Neuronal stem cell (in vitro differentiated cells): ENCODE measurements around the gene CPM.

ENCODE experiments used
- DNase-seq: peaks from one replicate; pipeline ENCODE4 v3.0.0-alpha.2; 2013; ENCODE audit warnings: low spot score
- H2AFZ ChIP-seq: one replicate; pipeline ENCODE4 v1.6.1; 2013; ENCODE audit warnings: mild to moderate bottlenecking, low read length, inconsistent platforms
- H2AK5ac ChIP-seq: 2 replicates; pipeline ENCODE4 v1.6.1; 2013; ENCODE audit warnings: low read depth, mild to moderate bottlenecking, inconsistent platforms, low read length, moderate library complexity, mixed read lengths
- H2BK120ac ChIP-seq: 2 replicates; pipeline ENCODE4 v1.6.1; 2013; ENCODE audit warnings: low read depth, mild to moderate bottlenecking, inconsistent platforms, low read length, moderate library complexity, mixed read lengths
- H2BK12ac ChIP-seq: one replicate; pipeline ENCODE4 v1.6.1; 2013; ENCODE audit warnings: low read length, inconsistent platforms
- H2BK15ac ChIP-seq: 2 replicates; pipeline ENCODE4 v1.6.1; 2013; ENCODE audit warnings: mild to moderate bottlenecking, low read length, inconsistent platforms, mixed read lengths
- H2BK5ac ChIP-seq: one replicate; pipeline ENCODE4 v1.6.1; 2013; ENCODE audit warnings: inconsistent platforms, mild to moderate bottlenecking, low read length, moderate library complexity
- H3K14ac ChIP-seq: one replicate; pipeline ENCODE4 v1.6.1; 2013; ENCODE audit warnings: low read length, inconsistent platforms
- H3K18ac ChIP-seq: 2 replicates; pipeline ENCODE4 v1.6.1; 2013; ENCODE audit warnings: low read length, inconsistent platforms
- H3K23ac ChIP-seq: 2 replicates; pipeline ENCODE4 v1.6.1; 2013; ENCODE audit warnings: low read depth, mild to moderate bottlenecking, mixed read lengths, low read length, inconsistent platforms; ENCODE audit not compliant: poor library complexity
- H3K27ac ChIP-seq: replicated peaks from 3 replicates; pipeline ENCODE4 v1.5.1; 2013; ENCODE audit warnings: low read length, inconsistent platforms
- H3K27me3 ChIP-seq, 3 experiments: 2 replicates each; pipeline ENCODE4 v1.6.1; 2013; ENCODE audit warnings: low read length in 3 of 3, mild to moderate bottlenecking in 2 of 3, inconsistent platforms in 1 of 3, low read depth in 1 of 3, mixed read lengths in 1 of 3, moderate library complexity in 1 of 3; ENCODE audit not compliant: control insufficient read depth in 3 of 3, insufficient read depth in 3 of 3
- H3K36me3 ChIP-seq, 2 donors: replicated peaks in 1 of 2; 2 replicates each; pipeline ENCODE4 v1.6.1; 2013; ENCODE audit warnings: low read length in 2 of 2; ENCODE audit not compliant: control insufficient read depth in 2 of 2, insufficient read depth in 2 of 2
- H3K4ac ChIP-seq: 2 replicates; pipeline ENCODE4 v1.6.1; 2013; ENCODE audit warnings: inconsistent platforms, mild to moderate bottlenecking, low read length, moderate library complexity
- H3K4me1 ChIP-seq, 2 donors: 1 replicate in 1 of 2; 2 replicates in 1 of 2; pipeline ENCODE4 v1.6.1; 2013; ENCODE audit warnings: low read length in 2 of 2, low read depth in 1 of 2; ENCODE audit not compliant: control insufficient read depth in 2 of 2, insufficient read depth in 1 of 2
- H3K4me2 ChIP-seq: one replicate; pipeline ENCODE4 v1.6.1; 2013; ENCODE audit warnings: mild to moderate bottlenecking, low read length, inconsistent platforms; ENCODE audit not compliant: insufficient read depth, poor library complexity, severe bottlenecking
- H3K4me3 ChIP-seq, 2 donors: 2 replicates each; pipeline ENCODE4 v1.5.1; 2013; ENCODE audit warnings: low read length in 2 of 2, mild to moderate bottlenecking in 2 of 2, inconsistent platforms in 1 of 2, moderate library complexity in 1 of 2
- H3K79me1 ChIP-seq: one replicate; pipeline ENCODE4 v1.6.1; 2013; ENCODE audit warnings: low read depth, mild to moderate bottlenecking, inconsistent platforms, low read length, moderate library complexity
- H3K9ac ChIP-seq: one replicate; pipeline ENCODE4 v1.6.1; 2013; ENCODE audit warnings: mild to moderate bottlenecking, low read depth, low read length, inconsistent platforms; ENCODE audit not compliant: poor library complexity
- H3K9me3 ChIP-seq, 2 donors: replicated peaks in 1 of 2; 2 replicates each; pipeline versions ENCODE3 to v1.6.1; 2013; ENCODE audit warnings: low read length in 2 of 2, mild to moderate bottlenecking in 2 of 2, inconsistent platforms in 1 of 2, low read depth in 1 of 2, mixed read lengths in 1 of 2, moderate library complexity in 1 of 2; ENCODE audit not compliant: control insufficient read depth in 2 of 2, insufficient read depth in 1 of 2
- H4K8ac ChIP-seq: one replicate; pipeline ENCODE4 v1.6.1; 2013; ENCODE audit warnings: low read depth, mild to moderate bottlenecking, inconsistent platforms, low read length, moderate library complexity
- H4K91ac ChIP-seq: one replicate; pipeline ENCODE4 v1.6.1; 2013; ENCODE audit warnings: low read length, low read depth, mild to moderate bottlenecking, inconsistent platforms; ENCODE audit not compliant: poor library complexity
- WGBS, 2 donors: extraction: QIAGEN DNeasy Blood & Tissue Kit; methylation state at CpG; one replicate each; pipeline ENCODE4 v1.1.7; 2013; ENCODE audit warnings: missing lambda C conversion rate in 2 of 2, mixed read lengths in 1 of 2; ENCODE audit not compliant: insufficient read length in 2 of 2, insufficient replicate concordance in 1 of 2; ENCODE audit errors: extremely low coverage in 2 of 2; 5-methylcytosine and 5-hydroxymethylcytosine counted together

The CPM gene

DNA sequence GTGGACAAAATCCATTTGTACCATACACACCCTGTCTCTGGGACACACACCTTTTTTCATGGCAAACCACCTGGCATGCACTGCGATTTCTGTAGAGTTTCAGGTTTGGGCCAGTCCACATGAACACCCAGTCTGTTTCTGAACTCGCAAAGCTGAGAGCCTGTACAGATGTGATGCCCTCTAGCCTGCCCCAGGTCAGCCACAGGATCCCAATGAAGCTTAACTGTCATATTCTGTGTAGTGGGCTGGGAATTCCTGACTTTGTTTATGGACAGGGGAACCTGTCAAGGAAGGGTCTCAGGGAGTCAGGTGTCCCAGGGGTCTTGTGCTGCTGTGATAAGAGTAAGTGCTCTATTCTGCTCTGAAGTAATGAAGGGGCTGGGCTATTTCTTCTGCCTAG, 39.8 kb downstream of the CPM start:
- Histone ChIP-seq H3K79me1 (no peaks in the 10 kb centered on the region), H3K9me3 (no peaks in the 10 kb centered on the region), H3K4me2 (no peak overlapping the region), H2AK5ac (no peak overlapping the region), H3K4me1 (no peaks in the 10 kb centered on the region), H4K91ac (no peak overlapping the region), H2AFZ (no peak overlapping the region), H3K4ac (no peak overlapping the region), H4K8ac (no peak overlapping the region), H3K36me3 (no peaks in the 10 kb centered on the region), H3K14ac (no peak overlapping the region), H3K27ac (no peak overlapping the region), H3K4me3 (no peak overlapping the region), H3K18ac (no peak overlapping the region), H3K9ac (no peak overlapping the region), H2BK5ac (no peak overlapping the region), H2BK12ac (no peak overlapping the region), H3K23ac (no peak overlapping the region), H2BK120ac (no peak overlapping the region), H2BK15ac (no peak overlapping the region), H3K27me3 (peaks cover 0 to 4% (median 0%) of the 10 kb centered on the region in 3 experiments)
- DNase-seq = no peak
- WGBS, 2 donors = no CpG with 5 or more reads among the region's 2 CpGs

- no peak overlapping the region for H2BK5ac ChIP-seq
- no peaks in the 10 kb centered on the region for H3K4me1 ChIP-seq
- no peak overlapping the region for H3K18ac ChIP-seq
- DNase-seq = no peak
- H4K8ac ChIP-seq = no peak overlapping the region
- WGBS, 2 donors = no CpG with 5 or more reads among the region's 6 CpGs
- H2BK12ac ChIP-seq = no peak overlapping the region
- no peaks in the 10 kb centered on the region for H3K9me3 ChIP-seq
- H2BK120ac ChIP-seq = no peak overlapping the region
- no peak overlapping the region for H2BK15ac ChIP-seq
- H3K9ac ChIP-seq = no peak overlapping the region
- no peak overlapping the region for H2AK5ac ChIP-seq
- H3K4me3 ChIP-seq = no peak overlapping the region
- no peak overlapping the region for H3K4ac ChIP-seq
- peaks cover 0 to 4% (median 0%) of the 10 kb centered on the region in 3 experiments for H3K27me3 ChIP-seq
- no peak overlapping the region for H3K4me2 ChIP-seq
- H2AFZ ChIP-seq = no peak overlapping the region
- no peak overlapping the region for H3K14ac ChIP-seq
- no peak overlapping the region for H3K23ac ChIP-seq
- no peaks in the 10 kb centered on the region for H3K36me3 ChIP-seq
- no peaks in the 10 kb centered on the region for H3K79me1 ChIP-seq
- no peak overlapping the region for H4K91ac ChIP-seq
- H3K27ac ChIP-seq = no peak overlapping the region
These were observed 41.8 kb downstream of the CPM start for GRCh38 chr12:68891141-68891540.

DNA sequence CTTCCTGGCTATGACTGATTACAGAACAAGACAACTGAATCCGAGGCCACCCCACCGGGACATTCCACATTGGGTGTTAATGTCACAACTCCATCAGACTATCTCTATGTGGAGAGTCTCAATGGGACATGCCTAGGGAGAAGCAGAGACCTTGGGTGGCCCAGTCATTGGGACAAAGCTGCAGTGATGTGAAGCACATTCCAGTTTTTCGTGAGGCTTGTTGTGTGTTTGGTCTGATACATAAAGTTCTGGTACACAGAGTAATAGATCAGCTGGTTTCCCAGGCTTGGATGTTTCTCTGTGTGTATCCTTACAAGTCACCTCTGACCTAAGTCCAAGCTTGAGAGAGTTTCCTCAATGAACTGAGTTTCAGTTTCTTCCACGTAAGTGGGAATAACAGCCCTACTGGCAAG, 42.3 kb downstream of the CPM start:
- Histone ChIP-seq H3K14ac (no peak overlapping the region), H2BK12ac (no peak overlapping the region), H3K4me2 (no peak overlapping the region), H3K4me1 (no peaks in the 10 kb centered on the region), H2AFZ (no peak overlapping the region), H3K18ac (no peak overlapping the region), H3K9ac (no peak overlapping the region), H3K36me3 (no peaks in the 10 kb centered on the region), H3K9me3 (no peaks in the 10 kb centered on the region), H3K4ac (no peak overlapping the region), H2BK120ac (no peak overlapping the region), H2BK15ac (no peak overlapping the region), H3K4me3 (no peak overlapping the region), H3K27ac (no peak overlapping the region), H3K27me3 (peaks cover 0 to 4% (median 0%) of the 10 kb centered on the region in 3 experiments), H4K8ac (no peak overlapping the region), H4K91ac (no peak overlapping the region), H3K23ac (no peak overlapping the region), H2AK5ac (no peak overlapping the region), H3K79me1 (no peaks in the 10 kb centered on the region), H2BK5ac (no peak overlapping the region)
- DNase-seq = no peak
- no CpG with 5 or more reads among the region's 4 CpGs for WGBS, 2 donors

- Histone ChIP-seq H2AK5ac (no peak overlapping the region), H3K4me3 (no peak overlapping the region), H3K27me3 (peaks cover 0 to 7% (median 0%) of the 10 kb centered on the region in 3 experiments), H3K79me1 (no peaks in the 10 kb centered on the region), H4K8ac (no peak overlapping the region), H2BK12ac (no peak overlapping the region), H3K14ac (no peak overlapping the region), H3K36me3 (no peaks in the 10 kb centered on the region), H3K27ac (no peak overlapping the region), H4K91ac (no peak overlapping the region), H3K23ac (no peak overlapping the region), H2BK120ac (no peak overlapping the region), H3K18ac (no peak overlapping the region), H3K4me1 (no peaks in the 10 kb centered on the region), H3K4ac (no peak overlapping the region), H3K9ac (no peak overlapping the region), H3K9me3 (no peaks in the 10 kb centered on the region), H2BK5ac (no peak overlapping the region), H3K4me2 (no peak overlapping the region), H2BK15ac (no peak overlapping the region), H2AFZ (no peak overlapping the region)
- no peak for DNase-seq
These were observed 44.7 kb downstream of the CPM start for GRCh38 chr12:68888243-68888642.
